Measurements from ENCODE around the gene MYBL2.
"Not testable (repeated sequence)": the region's sequence is repeated elsewhere in the genome, so short reads cannot be mapped to it uniquely, and the experiment has no call there.

MYBL2 gene

DNA sequence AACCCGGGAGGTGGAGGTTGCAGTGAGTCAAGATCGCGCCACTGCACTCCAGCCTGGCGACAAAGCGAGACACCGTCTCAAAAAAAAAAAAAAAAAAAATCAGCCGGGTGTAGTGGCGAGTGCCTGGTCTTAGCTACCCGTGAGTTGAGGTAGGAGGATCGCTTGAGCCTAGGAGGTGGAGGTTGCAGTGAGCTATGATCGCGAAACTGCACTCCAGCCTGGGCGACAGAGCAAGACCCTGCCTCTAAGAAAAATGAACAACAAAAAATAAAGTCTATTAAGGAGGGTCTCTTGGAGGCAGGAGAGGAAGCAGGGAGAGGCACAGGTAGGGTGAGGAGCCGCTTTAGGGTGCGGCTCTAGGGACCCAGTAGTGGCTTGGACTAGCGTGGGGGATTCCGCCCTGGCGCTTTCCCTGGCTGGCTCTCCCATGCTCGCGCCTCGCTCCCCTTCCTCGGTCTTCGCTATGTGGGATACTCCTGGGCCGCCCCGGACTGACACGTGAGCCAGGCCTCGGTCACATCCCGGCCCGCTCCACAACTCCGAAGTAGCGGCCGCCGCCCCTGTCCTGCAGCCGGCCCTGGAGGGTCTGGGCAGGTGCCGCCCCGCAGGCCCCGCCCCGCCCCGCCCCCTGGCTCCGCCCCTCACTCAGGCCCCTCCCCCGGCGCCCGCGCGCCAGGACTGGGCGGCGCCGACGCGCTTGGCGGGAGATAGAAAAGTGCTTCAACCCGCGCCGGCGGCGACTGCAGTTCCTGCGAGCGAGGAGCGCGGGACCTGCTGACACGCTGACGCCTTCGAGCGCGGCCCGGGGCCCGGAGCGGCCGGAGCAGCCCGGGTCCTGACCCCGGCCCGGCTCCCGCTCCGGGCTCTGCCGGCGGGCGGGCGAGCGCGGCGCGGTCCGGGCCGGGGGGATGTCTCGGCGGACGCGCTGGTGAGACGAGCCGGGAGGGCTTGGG is at the start of gene MYBL2:
Gene MYBL2 (plus strand): TSS at position 739 of the 953 bp plus-strand sequence. CDS start 170 bp downstream, at position 909.
- peak; percentile 56 to 65 (median 63) for DNase-seq (ENCODE audit: low read depth in 2 of 3, low spot score in 2 of 3)

GRCh38 chr20:43631598-43631997 is 35.3 kb upstream of the MYBL2 start:
- no peak for DNase-seq (ENCODE audit: low read depth in 2 of 3, low spot score in 2 of 3)

DNA sequence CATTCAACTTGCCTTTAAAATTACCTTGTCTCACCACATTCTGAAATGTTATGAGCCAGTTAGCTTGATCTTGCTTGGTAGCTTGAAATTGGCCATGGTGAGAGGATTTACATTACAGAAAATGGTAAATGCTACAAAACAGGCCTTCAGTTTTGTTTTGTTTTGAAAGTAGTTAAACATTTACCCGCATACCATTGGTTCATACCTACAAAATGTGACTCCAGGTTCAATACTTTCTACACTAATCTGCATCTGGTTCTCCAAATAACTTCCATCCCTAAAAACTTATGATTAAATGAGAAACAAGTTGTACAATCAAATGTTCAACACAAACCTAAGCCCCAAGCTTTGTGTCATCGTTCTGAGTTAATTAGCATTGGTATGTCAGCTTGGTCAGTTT is 30.5 kb upstream of the MYBL2 start:
- no peak for DNase-seq (ENCODE audit: low read depth in 2 of 3, low spot score in 2 of 3)

DNA sequence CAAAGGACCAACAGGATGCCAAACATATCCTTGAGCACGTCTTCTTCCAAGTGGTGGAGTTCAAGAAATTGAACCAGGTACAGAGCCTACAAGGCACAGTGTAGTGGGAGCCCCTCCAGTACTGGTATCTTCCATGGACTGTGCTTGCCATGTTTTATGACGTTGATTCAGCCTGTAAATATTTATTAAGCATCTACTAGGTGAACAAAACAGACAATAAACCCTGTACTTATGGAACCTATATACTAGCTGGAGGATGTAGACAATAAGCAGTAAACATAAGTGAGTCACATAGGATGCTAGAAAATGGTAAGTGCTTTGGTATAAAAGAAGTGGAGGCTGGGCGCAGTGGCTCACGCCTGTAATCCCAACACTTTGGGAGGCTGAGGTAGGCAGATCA is 24.4 kb upstream of the MYBL2 start:
- DNase-seq (ENCODE audit: low read depth in 2 of 3, low spot score in 2 of 3), result no peak

GRCh38 chr20:43650997-43651525 is 15.9 kb upstream of the MYBL2 start:
- no peak for DNase-seq (ENCODE audit: low read depth in 2 of 3, low spot score in 2 of 3)

DNA sequence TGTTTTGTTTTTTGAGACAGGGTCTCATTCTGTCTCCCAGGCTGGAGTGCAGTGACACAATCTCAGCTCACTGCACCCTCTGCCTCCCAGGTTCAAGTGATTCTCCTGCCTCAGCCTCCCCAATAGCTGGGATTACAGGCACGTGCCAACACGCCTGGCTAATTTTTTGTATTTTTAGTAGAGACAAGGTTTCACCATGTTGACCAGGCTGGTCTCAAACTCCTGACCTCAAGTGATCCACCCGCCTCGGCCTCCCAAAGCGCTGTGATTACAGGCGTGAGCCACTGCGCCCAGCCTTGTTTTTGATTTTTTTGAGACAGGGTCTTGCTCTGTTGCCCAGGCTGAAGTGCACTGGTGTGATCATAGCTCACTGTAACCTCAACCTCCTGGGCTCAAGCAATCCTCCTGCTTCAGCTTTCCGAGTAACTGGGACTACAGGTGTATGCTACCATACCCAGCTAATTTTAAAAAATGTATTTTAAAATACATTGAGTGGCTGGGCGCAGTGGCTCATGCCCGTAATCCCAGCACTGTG is 15.2 kb upstream of the MYBL2 start:
- DNase-seq (ENCODE audit: low read depth in 2 of 3, low spot score in 2 of 3), result not testable (repeated sequence)

DNA sequence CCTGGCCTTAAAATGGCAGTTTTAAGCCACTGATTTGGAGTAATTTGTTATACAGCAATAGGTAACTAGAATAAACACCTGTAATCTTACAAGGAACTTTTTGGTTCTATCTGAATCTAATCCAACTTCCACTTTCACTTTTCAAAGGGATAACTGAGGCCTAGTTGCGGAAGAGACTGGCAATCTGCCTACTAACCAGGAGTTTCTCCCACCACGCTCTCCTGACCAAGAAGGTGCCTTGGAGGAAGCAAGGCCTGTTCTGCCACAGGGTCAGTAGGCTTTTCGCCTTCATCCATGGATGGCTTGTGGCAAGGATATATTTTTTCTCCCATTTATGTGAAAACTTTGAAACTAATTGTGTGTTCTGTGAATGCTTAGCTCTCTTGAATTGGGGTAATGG is 12.9 kb upstream of the MYBL2 start:
- DNase-seq (ENCODE audit: low read depth in 2 of 3, low spot score in 2 of 3), result no peak

GRCh38 chr20:43655176-43655575 is 11.7 kb upstream of the MYBL2 start:
- DNase-seq (ENCODE audit: low read depth in 2 of 3, low spot score in 2 of 3), result not testable (repeated sequence)

GRCh38 chr20:43655937-43656336 is 11.0 kb upstream of the MYBL2 start:
- no peak for DNase-seq (ENCODE audit: low read depth in 2 of 3, low spot score in 2 of 3)

DNA sequence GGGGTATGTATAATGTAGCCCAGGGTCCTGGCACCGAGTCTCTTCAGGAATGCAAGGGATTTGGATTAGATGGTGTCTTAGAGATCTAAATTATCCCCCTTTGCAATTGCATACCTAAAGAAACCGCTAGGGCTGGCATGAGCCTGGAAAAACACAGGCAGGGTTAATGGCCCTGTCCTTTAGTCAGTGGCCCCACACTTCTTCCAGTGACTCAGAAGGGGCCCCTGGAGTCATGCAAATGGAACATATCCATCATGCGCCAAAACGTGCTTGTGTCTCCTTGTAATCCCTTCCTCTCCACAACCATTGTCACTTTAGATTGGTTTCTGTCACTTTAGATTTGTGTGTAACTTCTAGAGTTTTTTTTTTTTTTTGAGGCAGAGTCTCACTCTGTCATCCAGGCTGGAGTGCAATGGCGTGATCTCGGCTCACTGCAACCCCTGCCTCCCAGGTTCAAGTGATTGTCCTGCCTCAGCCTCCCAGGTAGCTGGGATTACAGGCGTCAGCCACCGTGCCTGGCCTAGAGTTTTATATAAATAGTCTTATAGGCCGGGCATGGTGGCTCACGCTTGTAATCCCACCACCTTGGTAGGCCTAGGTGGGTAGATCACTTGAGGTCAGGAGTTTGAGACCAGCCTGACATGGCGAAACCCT is 8.7 kb upstream of the MYBL2 start:
- peak in 2 of 3 experiments; percentile 14 to 25 for DNase-seq (ENCODE audit: low read depth in 2 of 3, low spot score in 2 of 3)

DNA sequence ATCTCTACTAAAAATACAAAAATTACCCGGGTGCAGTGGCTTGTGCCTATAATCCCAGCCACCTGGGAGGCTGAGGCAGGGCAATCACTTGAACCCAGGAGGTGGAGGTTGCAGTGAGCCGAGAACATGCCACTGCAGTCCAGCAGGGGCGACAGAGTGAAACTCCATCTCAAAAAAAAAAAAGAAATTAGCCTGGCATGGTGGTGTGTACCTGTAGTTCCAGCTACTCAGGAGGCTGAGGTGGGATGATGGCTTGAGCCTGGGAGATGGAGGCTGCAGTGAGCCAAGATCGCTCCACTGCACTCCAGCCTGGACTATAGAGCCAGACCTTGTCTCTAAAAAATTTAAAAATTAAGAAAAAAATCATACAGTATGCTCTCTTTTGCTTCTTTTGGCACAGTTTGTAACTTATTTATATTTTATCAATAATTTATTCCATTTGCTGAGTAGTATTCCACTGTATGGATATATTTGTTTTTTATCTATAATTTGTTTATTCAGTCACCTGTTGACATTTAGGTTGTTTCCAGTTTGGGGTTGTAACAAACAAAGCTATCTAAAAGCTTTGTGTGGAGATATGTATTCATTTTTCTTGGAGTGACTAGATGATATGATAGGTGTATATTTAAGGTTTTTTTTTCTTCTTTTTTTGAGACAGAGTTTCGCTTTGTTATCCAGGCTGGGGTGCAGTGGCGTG is 8.0 kb upstream of the MYBL2 start:
- DNase-seq (ENCODE audit: low read depth in 2 of 3, low spot score in 2 of 3), result no peak

DNA sequence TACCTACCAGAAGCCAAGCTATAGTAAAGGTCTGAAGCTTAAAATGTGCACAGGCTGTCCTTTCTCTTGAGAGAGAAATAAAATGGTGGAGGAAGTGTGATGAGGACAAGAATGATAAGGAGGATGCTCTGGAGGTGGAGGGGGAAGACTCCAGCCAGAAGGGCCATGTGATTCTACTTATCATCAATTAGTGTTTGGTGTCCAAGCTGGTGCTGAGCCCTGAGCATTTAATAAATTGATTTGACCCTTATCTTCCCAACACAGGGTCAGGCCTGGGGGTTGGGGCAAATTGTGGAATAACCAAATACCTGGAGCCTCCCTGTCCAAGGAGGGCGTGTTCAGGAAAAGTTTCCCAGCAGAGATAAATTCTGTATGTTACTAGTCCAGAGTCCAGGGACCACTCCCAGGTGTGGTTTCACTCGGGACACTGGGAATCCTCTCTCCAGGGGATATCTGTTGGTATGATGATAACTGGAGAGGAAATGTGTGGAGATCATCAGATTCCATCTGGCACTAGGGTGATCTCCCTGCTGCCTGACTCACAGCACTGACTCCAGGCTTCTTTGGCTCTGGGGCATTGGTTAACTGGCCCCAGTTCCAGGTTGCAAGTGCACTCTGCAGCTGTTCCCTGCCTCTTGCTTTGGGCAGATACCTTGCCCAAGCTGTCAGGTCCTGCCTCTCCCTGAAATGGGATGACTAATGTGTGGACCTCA is 3.8 kb upstream of the MYBL2 start:
- no peak for DNase-seq (ENCODE audit: low read depth in 2 of 3, low spot score in 2 of 3)

- DNase-seq (ENCODE audit: low read depth in 2 of 3, low spot score in 2 of 3), result no peak
Measured at GRCh38 chr20:43665466-43666176, 1.3 kb upstream of the MYBL2 start.

DNA sequence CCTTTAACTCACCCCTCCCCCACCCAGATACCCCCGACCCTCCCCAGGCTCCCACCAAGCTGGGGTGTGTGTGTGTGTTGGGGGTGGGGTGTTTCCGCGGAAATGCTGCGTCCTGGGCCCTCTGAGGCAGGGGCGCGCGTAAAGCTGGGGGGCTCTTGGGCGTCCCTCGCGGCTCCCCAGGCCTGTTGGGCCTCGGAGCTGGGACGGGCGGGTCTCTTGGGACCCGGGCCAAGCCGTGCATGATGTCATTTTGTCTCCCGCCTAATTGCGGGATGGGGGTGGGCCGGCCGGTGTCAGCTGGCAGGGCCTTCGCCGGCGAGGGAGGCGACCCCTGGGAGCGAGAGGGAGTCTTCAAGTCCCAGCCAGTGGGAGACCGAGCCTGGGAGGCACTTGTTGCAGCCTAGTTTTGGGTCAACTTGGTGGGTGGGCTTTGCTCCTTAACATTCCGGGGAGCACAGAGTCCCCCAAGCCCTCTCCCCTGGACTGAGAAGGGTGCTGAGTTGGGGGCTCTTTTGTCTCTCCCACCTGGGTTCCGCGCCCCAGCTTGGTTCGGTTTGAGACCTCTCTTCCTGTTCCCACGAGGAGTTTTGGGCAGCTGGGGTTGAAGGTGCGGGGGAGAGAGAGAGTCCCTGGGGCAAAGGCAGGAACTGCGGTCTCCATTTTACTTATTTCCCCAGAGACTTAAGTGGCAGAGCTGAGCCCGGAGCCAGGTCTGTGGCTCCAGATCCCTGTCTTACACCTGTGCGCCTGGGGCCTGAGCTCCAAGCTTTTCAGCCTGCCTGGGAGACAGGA is 623 bp downstream of the MYBL2 start:
- peak in 1 of 3 experiments; percentile 12 for DNase-seq (ENCODE audit: low read depth in 2 of 3, low spot score in 2 of 3)

DNA sequence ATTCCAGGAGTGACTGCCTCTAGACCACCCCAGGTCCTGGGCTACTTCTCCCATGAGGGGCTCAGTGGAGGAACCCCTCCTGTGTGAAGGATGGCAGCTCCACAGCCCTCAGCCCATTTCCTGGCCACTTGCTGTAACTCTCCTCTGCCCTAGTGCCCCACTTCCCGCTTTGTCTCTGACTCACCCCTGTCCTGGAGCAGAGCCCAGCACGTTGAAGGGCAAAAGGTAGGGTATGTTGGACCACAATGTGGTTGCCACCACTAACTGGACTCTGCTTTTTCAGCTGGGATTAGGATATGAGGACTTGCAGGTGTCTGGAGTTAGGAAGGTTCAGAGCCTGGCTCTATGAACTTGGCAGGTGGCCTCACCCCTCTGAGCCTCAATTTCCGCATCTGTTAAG is 2.4 kb downstream of the MYBL2 start:
- DNase-seq (ENCODE audit: low read depth in 2 of 3, low spot score in 2 of 3), result no peak

DNA sequence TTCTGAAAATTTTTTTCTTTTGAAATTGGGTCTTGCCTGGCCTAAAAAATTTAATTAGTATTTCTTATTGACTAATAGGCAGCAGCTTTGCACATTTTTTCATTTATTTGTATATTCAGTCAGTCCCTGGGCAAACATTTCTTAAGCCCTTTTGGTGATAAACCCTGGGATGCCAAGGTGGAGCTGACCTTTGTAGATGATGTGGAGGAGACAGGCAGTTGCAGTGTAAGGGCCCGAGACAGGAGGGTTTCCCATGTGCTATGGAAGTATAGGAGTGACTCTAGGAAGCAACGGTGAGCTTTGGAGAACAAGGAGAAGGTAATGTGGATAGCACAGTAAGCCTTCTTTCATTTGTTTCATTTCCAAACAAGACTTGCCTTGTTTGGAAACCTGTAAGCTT is 3.5 kb downstream of the MYBL2 start:
- no peak for DNase-seq (ENCODE audit: low read depth in 2 of 3, low spot score in 2 of 3)

DNA sequence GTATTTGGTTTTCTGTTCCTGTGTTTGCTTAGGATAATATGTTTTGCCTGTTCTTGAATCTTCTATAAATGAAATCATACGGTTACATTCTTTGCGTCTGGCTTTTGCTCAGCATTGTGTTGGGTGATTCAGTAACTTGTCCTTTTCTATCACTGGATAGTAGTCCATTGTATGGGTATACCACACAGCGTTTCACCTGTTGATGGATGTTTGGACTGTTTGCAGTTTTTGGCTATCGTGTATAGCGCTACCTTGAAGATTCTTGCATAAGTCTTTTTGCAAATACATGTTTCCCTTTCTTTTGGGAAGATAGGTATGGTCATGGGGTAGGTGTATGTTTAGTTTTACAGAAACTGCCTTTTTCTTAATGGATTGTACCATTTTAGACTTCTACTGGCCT is 9.5 kb downstream of the MYBL2 start:
- DNase-seq (ENCODE audit: low read depth in 2 of 3, low spot score in 2 of 3), result no peak

GRCh38 chr20:43680981-43681380 is 14.1 kb downstream of the MYBL2 start:
- DNase-seq (ENCODE audit: low read depth in 2 of 3, low spot score in 2 of 3), result no peak

DNA sequence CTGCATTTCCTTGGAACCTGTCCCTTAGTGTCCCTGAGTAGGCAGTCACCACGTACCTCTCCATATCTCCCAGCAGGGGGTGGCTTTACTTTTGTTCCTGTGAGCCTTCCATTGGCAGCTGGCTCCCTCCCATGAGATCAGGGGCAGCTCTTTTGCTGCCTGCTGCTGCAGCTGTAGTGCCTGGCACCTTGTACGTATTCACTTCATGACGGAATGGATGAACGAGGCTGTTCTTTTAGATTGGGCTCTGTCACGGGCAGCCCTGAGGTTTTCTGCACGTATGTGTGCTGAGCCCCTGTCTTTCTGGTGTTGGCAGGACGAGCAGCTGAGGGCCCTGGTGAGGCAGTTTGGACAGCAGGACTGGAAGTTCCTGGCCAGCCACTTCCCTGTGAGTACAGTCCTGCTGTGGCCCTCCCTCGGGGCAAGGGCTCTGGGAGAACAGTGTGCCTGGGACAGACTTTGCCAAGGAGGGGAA is 14.6 kb downstream of the MYBL2 start:
- DNase-seq (ENCODE audit: low read depth in 2 of 3, low spot score in 2 of 3), result no peak

Measured in activated CD8-positive, alpha-beta memory T cell treated with anti-CD3 and anti-CD28 coated beads for 48 hours (primary cell).